Peyer's patch (tissue), 4 donors: ENCODE data around the gene SLC2A4.

Experiments
- CTCF ChIP-seq, 6 experiments: fragments of 450-650 bp in 4 of 6; fragments of 200-600 bp in 2 of 6; sonication (generic) in 1 of 6; IDR thresholded peaks; one replicate each; pipeline ENCODE4 v1.5.1; 2017 to 2019; ENCODE audit warnings: antibody characterized with exemption in 6 of 6, mild to moderate bottlenecking in 3 of 6, moderate library complexity in 1 of 6
- POLR2A ChIP-seq, 2 donors: fragments of 450-650 bp; IDR thresholded peaks; one replicate each; pipeline ENCODE4 v1.5.1; 2017; ENCODE audit warnings: antibody characterized with exemption in 2 of 2, mild to moderate bottlenecking in 2 of 2, moderate library complexity in 2 of 2

- peak; percentile 35 to 62 for TF ChIP-seq POLR2A (IDR thresholded peaks at IDR 0.05)
- TF ChIP-seq CTCF (IDR thresholded peaks at IDR 0.05) = no peak
Observed at GRCh38 chr17:7308625-7309433, 27.3 kb downstream of the SLC2A4 start.
